Stimulated activated effector memory CD8-positive, alpha-beta T cell treated with anti-CD3 and anti-CD28 coated beads, Interleukin-12 subunit alpha, Interleukin-12 subunit beta, amount 100 ng/mL, for 72 hours (primary cell): ENCODE data around the gene BICD1.

Experiments
- ATAC-seq: fragments of 150-1000 bp; cut with Tn5 transposase; 2 replicates; pipeline ENCODE4 v1.10.0; 2021
- DNase-seq, 2 donors: peaks; one replicate each; pipeline ENCODE4 v3.0.0; 2021 to 2022; ENCODE audit warnings: low spot score in 2 of 2
- H3K27ac Mint-ChIP-seq: one replicate; pipeline ENCODE4 v1.8.0; 2022; ENCODE audit warnings: mild to moderate bottlenecking, mixed read lengths
- H3K36me3 Mint-ChIP-seq: one replicate; pipeline ENCODE4 v1.8.0; 2022; ENCODE audit warnings: mild to moderate bottlenecking, mixed read lengths
- H3K4me1 Mint-ChIP-seq: one replicate; pipeline ENCODE4 v1.8.0; 2022; ENCODE audit warnings: mixed read lengths
- H3K4me3 Mint-ChIP-seq: one replicate; pipeline ENCODE4 v1.8.0; 2022; ENCODE audit warnings: mild to moderate bottlenecking, mixed read lengths
- H3K9me3 Mint-ChIP-seq: one replicate; pipeline ENCODE4 v1.8.0; 2022; ENCODE audit warnings: mixed read lengths

BICD1 gene

DNA sequence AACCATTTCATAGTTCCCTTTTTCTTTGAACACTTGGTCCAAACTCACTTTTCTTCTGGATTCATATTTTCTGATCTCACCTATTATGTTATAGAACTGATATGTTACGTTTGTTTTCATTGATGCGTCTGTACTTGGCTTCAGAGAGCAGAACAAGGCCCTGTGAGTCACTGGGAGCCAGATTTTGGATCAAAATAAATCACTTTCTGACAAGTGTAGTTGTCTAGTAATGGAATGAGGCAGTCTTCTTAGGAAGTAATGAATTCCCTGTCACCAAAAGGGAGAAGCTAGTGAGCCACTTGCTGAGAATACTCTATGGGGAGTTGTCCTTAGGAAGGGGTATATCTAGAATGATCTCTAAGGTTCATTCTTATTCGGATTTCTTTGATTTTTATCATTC lies 10.2 kb downstream of the BICD1 start:
- no peak for ATAC-seq
- peaks cover 24% of the 10 kb centered on the region for H3K4me1 Mint-ChIP-seq
- H3K36me3 Mint-ChIP-seq, result no peaks in the 10 kb centered on the region
- no peak for DNase-seq
- no peak overlapping the region for H3K4me3 Mint-ChIP-seq
- H3K27ac Mint-ChIP-seq, result no peak overlapping the region
- H3K9me3 Mint-ChIP-seq, result no peaks in the 10 kb centered on the region

DNA sequence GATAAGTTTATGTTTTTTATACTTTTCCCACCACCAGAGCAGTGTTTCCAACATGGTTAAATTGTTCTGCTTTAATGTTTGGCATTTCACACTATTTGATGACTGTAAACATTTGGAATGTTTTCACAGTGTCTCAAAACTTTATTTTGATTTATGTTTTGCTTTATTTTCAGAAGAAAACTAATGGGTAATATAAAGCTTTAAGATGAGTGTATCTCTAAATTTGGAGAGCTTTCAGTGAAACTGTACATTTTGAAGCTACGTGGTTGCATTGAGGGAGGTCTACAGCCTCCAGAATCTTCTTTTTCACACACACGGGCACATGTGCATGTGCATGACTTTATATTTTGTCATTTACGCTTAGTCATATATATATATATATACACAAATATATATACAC lies 10.7 kb downstream of the BICD1 start:
- ATAC-seq, result no peak
- Mint-ChIP-seq H3K9me3 (no peaks in the 10 kb centered on the region), H3K27ac (no peak overlapping the region)

DNA sequence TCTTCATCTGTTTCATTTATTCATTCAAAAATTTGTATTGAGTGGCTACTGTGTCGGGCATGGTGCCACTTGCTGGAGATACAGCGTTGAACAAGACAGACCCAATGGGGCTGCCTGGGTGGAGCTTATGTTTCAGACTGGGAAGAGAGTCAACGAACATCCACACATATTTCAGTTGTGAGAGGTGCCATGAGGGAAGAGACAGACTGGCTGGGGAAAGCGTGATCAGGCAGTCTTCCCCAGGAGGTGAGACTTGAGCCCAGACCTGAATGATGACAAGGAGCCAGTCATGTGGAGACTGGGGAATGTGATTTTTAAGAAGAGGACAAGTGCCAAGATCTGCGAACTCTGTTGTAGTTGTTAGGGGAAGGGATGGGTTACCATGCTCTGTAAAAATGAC lies 12.2 kb downstream of the BICD1 start:
- Mint-ChIP-seq H3K4me3 (no peak overlapping the region), H3K9me3 (no peaks in the 10 kb centered on the region), H3K36me3 (no peaks in the 10 kb centered on the region), H3K27ac (no peak overlapping the region), H3K4me1 (peaks cover 24% of the 10 kb centered on the region)
- ATAC-seq, result no peak
- DNase-seq, result no peak

More for the DNA sequence above, 10.7 kb downstream of the BICD1 start:
- Mint-ChIP-seq H3K4me3 (no peak overlapping the region), H3K4me1 (peaks cover 24% of the 10 kb centered on the region), H3K36me3 (no peaks in the 10 kb centered on the region)
- no peak for DNase-seq

DNA sequence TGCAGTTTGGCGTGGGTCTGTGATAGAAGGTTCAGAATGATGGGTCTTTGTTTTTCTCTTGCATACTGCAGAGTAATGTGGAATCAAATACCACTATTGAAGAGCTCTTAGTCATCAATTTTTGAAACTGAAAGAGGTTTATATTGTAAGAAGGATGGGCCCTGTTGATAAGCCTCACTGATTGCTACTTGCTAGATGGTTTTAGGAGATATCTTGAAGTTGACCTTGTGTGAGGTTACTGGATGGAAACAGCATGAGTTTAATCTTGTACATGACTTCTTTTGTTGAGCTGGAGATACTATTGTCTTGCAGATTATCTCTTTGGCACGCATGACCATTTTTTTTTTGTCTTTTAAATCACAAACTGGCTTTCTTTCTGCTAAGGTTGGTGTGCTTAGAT lies 13.8 kb downstream of the BICD1 start:
- no peaks in the 10 kb centered on the region for H3K36me3 Mint-ChIP-seq
- H3K27ac Mint-ChIP-seq, result no peak overlapping the region
- no peak overlapping the region for H3K4me3 Mint-ChIP-seq
- H3K9me3 Mint-ChIP-seq, result no peaks in the 10 kb centered on the region
- ATAC-seq, result peak; percentile 64
- H3K4me1 Mint-ChIP-seq, result peaks cover 24% of the 10 kb centered on the region
- no peak for DNase-seq

DNA sequence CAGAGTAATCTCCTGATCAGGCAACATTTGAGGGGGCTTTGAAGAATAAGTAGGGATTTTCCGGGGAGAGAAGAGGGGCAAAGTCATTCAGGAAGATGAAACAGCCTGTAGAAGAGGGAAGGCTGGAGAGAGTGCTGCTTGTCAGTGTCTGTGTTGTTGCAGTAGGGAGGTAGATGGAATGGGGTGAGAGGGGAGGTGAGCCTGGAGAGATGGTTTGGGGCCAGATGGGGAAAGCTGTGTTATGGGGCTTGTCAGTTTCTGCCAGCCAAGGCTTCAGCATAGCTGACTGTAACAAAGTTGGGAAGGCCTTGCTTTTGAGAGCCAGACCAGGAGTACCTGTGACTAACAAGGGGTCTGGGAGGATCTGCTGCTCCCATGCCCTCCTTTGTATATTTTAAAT lies 18.0 kb downstream of the BICD1 start:
- H3K27ac Mint-ChIP-seq, result no peak overlapping the region
- H3K36me3 Mint-ChIP-seq, result no peaks in the 10 kb centered on the region
- no peak overlapping the region for H3K4me3 Mint-ChIP-seq
- ATAC-seq, result no peak
- H3K4me1 Mint-ChIP-seq, result peaks cover 17% of the 10 kb centered on the region
- no peak for DNase-seq
- H3K9me3 Mint-ChIP-seq, result no peaks in the 10 kb centered on the region

DNA sequence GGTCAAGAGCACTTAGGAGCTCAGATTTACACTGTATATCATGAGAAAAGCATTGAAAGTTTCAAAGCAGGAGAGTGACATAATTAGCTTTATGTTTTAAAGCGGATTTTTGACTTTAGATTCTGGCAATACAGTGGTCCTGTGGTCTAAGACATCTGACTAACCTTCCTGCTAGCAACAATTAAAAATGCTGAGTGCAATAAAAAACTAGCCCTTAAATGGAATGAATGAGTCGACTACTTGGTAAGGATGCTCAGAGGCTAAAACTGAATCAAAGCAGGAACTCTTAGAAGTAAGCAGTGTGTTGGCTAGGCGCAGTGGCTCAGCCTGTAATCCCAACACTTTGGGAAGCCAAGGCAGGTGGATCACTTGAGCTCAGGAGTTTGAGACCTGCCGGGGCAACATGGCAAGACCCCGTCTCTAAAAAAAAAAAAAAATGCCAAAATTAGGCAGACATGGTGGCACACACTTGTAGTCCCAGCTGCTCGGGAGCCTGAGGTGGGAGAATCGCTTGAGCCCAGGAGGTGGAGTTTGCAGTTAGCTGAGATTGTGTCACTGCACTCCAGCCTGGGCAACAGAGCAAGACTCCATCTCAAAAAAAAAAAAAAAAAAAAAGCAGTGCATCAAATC lies 18.9 kb downstream of the BICD1 start:
- DNase-seq (no peak), ATAC-seq (peak; percentile 91)
- Mint-ChIP-seq H3K36me3 (no peaks in the 10 kb centered on the region), H3K9me3 (no peaks in the 10 kb centered on the region), H3K4me3 (no peak overlapping the region), H3K4me1 (peaks cover 11% of the 10 kb centered on the region), H3K27ac (peak overlapping the region; percentile 1)

DNA sequence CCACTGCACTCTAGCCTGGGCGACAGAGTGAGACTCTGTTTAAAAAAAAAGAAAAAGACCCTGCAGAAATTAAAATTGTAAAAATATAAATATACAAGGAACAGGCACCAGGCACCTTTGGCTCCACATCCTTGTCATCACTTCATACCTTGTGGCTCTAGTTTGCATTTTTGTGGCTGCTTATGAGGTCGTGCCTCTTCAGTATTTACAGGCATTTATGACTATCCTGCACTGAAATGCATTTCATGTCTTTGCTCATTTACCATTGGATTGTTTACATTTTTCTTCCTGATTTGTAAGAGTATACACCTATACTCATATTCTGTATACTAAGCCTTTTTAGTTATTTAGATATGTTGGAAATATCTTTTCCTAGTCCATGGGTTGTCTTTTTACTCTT lies 20.1 kb downstream of the BICD1 start:
- peaks cover 9% of the 10 kb centered on the region for H3K4me1 Mint-ChIP-seq
- DNase-seq, result no peak
- no peaks in the 10 kb centered on the region for H3K36me3 Mint-ChIP-seq
- no peak overlapping the region for H3K4me3 Mint-ChIP-seq
- H3K27ac Mint-ChIP-seq, result no peak overlapping the region
- no peak for ATAC-seq
- H3K9me3 Mint-ChIP-seq, result no peaks in the 10 kb centered on the region

DNA sequence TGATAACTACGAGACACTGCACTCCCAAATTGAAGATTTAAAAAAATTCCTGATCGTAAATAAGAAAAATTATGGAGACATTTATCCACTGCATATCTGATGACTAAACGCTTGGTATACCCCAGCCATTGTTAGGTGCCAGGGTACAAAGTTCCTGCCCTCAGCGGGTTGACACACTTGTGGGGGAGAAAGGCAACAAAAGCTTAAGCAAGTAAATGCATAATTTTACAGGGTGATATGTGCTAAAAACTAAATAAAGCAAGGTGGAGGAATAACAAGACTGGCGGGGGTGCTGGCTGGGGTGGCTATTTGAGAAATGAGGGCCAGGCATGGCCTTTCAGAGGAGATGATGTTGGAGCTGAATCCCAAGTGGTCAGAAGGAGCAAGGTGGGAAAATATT lies 25.0 kb downstream of the BICD1 start:
- ATAC-seq (no peak), DNase-seq (no peak)
- Mint-ChIP-seq H3K36me3 (no peaks in the 10 kb centered on the region), H3K4me1 (peaks cover 21% of the 10 kb centered on the region), H3K9me3 (no peaks in the 10 kb centered on the region), H3K27ac (no peak overlapping the region), H3K4me3 (no peak overlapping the region)

DNA sequence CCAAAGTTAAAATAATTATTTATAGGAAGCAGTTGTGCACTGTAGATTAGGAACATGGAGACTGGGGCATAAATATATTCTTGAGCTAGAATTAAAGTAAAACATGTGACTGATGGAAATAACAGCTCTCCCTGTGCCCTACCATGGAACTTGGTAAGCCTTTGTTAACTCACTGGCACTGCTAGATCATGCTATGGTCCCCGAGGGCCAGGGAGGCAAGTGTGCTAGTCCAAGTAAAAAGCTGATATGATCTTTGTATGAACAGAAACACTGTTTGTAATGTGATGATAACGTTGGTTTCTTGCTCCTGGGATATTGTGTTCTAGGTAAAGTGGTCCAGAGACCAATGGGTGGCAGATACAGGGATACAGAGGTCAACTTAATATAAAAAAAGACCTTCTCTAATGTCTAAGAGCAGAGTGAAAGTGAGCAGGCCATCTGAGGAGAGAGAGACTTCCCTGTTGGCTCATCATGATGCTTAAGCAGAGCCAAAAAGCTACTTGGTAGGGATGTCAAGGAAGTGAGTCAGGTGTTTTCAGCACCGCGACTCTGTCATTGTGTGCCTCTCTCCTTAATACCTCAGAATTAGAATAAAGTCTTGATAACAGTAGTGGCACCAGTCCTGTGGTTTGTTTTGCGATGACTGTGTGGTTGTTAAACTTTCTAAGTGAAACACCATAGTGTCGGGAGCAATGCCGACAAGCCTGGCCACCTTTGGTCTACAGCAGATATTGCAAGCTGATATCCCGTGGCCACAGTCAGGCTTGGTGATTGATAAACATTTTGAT lies 27.6 kb downstream of the BICD1 start:
- peak; percentile 22 to 73 for DNase-seq
- Mint-ChIP-seq H3K27ac (no peak overlapping the region), H3K36me3 (no peaks in the 10 kb centered on the region), H3K9me3 (no peaks in the 10 kb centered on the region), H3K4me1 (peaks cover 26% of the 10 kb centered on the region), H3K4me3 (no peak overlapping the region)
- ATAC-seq, result peak; percentile 99

DNA sequence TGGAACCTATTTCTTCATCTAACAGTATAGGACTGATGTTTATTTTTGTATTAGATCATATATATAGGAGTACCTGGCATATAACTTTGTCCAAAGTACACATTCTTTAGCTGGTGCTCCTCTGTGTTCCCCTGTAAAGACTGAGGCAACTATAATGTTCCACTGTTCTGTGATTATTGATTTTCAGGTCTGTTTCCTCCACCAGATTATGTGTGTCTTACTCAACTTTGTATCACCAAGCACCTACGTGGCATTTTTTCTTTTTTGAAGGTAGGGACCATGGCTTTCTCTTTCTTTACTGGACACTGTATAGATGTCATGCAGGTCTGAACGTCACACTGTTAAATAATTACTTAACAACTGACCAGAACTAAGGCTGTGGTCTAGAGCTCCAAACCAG lies 29.3 kb downstream of the BICD1 start:
- DNase-seq, result no peak
- no peak for ATAC-seq
- peak overlapping the region; percentile 50 for H3K27ac Mint-ChIP-seq
- no peaks in the 10 kb centered on the region for H3K36me3 Mint-ChIP-seq
- H3K4me1 Mint-ChIP-seq, result peaks cover 27% of the 10 kb centered on the region
- H3K4me3 Mint-ChIP-seq, result no peak overlapping the region
- no peaks in the 10 kb centered on the region for H3K9me3 Mint-ChIP-seq

DNA sequence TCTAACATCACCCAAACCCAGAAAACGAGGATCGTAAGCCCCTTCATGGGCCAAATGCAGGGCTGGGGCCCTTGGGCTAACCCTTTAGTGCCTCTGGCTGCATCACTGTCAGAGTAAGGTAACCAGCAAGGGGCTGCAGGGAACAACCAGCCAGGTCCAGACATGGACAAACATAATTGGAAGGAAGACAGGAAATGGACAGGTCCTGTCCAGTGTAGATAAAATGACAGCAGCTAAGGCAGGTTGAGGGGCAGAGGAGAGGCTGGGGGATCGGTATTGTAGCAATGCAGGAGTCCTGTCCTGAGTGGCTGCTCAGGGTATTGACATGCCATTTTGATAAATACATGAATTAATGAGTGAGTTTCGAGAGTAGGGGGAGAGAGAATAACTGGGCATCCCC lies 29.8 kb downstream of the BICD1 start:
- Mint-ChIP-seq H3K9me3 (no peaks in the 10 kb centered on the region), H3K4me3 (no peak overlapping the region), H3K27ac (no peak overlapping the region), H3K36me3 (no peaks in the 10 kb centered on the region), H3K4me1 (peaks cover 27% of the 10 kb centered on the region)
- DNase-seq, result no peak
- ATAC-seq, result no peak

DNA sequence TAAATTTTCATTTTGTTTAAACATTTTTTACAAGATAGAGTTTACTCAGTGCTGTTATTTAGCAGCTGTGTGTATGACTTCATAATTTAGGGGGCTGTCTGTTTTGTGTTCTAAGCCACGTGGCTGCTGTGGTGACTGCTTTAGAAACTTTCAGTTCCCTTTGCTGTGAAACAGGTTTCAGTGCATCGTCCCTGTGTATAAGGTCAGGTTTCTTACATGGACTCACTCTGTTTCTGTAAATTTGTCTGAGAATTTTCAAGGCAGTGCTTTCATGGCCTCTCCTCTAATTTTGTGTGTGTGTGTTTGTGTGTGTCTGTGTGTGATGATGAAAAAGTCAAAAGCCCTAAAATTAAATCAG lies 32.4 kb downstream of the BICD1 start:
- Mint-ChIP-seq H3K9me3 (no peaks in the 10 kb centered on the region), H3K4me1 (peaks cover 25% of the 10 kb centered on the region), H3K27ac (no peak overlapping the region), H3K36me3 (no peaks in the 10 kb centered on the region), H3K4me3 (peak overlapping the region; percentile 66)
- ATAC-seq (peak; percentile 75), DNase-seq (no peak)

DNA sequence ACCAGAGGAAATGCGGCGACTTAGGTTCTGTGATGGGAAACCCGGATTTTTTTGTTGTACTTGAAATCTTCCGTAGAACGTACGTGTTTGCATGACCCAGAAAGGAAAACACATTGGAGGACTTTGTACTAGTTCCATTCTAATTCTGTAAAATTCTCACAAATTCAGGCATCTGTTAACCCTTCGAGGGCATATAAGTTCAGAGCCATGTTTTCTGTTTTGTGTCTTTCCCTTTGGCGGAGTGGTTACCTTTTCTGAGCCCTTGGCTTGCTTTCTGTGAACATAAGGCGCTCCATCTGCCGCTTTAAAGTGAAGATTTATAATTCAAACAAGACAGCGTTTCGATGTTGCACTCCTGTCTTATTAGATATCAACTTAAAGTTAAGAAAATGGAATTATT lies 34.2 kb downstream of the BICD1 start:
- Mint-ChIP-seq H3K27ac (no peak overlapping the region), H3K9me3 (no peaks in the 10 kb centered on the region), H3K36me3 (no peaks in the 10 kb centered on the region), H3K4me1 (peaks cover 11% of the 10 kb centered on the region), H3K4me3 (no peak overlapping the region)
- ATAC-seq (no peak), DNase-seq (no peak)

DNA sequence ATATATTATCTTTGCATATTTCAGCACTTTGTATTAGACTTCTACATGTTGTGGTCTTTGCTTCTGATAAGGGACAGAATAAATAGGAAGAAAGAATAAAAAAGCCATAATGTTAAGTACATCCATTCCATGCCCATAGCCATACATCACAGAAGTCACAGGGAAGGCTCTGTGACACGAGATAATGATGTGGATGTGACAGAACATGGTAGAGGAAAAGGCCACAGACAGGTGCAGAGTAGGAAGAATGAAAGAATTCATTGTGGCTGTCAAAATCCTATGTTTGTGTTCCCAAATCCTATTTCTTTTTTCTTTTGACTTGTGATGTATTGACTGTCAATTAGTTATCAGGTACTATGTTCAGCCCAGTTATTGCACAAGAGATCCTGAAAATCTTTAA lies 38.4 kb downstream of the BICD1 start:
- no peak overlapping the region for H3K4me3 Mint-ChIP-seq
- H3K4me1 Mint-ChIP-seq, result no peaks in the 10 kb centered on the region
- H3K36me3 Mint-ChIP-seq, result no peaks in the 10 kb centered on the region
- DNase-seq (no peak), ATAC-seq (no peak)
- no peak overlapping the region for H3K27ac Mint-ChIP-seq
- no peaks in the 10 kb centered on the region for H3K9me3 Mint-ChIP-seq

DNA sequence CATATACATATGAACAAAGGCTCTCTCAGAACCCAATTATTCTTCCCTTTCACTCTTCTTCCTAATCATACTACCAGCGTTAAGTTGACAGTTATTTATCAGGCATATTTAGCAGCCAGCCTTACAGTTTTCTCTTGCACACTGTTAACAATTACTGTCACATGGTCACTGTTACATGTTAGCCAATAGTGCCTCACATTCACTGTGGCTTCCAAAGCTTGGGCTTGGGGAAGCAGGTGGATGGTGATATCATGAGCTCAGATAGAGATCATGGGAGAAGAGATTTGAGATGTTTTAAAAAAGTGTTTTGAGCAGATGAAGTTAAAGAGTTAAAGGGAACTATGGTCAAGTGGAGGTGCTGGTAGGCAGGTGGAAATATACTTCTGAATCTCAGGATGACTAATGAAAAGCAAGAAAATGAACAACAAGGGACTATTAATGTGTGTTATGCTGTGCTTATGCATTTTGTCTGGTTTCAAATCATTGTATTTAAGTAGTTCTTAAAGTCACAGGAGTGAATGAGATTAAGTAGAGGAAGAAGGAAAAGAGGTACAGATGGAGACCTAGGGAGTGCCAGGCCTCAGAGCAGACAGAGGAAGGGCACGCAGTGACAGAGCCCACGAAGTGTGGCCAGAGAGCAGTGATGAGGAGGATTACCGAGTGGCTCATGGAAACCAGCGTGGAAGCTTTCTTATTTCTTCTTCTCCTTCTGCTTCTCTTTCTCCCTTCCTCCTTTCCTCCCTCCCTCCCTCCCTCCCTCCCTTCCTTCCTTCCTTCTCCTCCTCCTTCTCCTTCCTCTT lies 39.6 kb downstream of the BICD1 start:
- DNase-seq (no peak), ATAC-seq (no peak)
- no peaks in the 10 kb centered on the region for H3K36me3 Mint-ChIP-seq
- H3K4me3 Mint-ChIP-seq, result no peak overlapping the region
- no peaks in the 10 kb centered on the region for H3K4me1 Mint-ChIP-seq
- no peak overlapping the region for H3K27ac Mint-ChIP-seq
- H3K9me3 Mint-ChIP-seq, result no peaks in the 10 kb centered on the region

DNA sequence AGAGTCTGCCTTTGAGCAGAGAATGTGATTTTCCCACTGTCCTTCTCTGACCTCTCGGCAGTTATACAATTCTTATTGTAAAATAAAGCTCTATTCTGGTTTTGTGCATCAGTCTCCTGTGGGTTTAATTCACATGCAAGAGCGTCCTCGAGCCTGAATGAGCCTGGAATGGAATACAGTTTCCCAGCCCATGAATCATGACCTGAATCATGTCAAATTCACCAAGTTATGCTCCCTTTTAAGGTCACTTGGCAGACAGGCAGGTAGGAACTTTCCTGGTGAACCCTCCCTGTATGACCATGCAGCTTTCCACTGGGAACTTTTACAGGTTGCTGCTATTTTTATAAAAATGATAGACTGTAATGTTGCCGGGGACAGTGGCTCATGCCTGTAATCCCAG lies 41.7 kb downstream of the BICD1 start:
- no peaks in the 10 kb centered on the region for H3K9me3 Mint-ChIP-seq
- no peaks in the 10 kb centered on the region for H3K36me3 Mint-ChIP-seq
- no peaks in the 10 kb centered on the region for H3K4me1 Mint-ChIP-seq
- no peak overlapping the region for H3K27ac Mint-ChIP-seq
- no peak for DNase-seq
- H3K4me3 Mint-ChIP-seq, result no peak overlapping the region
- no peak for ATAC-seq
